SU-DHL-6 (cell line): Measurements from ENCODE around the gene IL36B.

Source experiments
- H2AFZ ChIP-seq: fragments of 200-600 bp; sonication (generic); 2 replicates; pipeline ENCODE4 v1.6.1; 2014; ENCODE audit warnings: low read depth, mild to moderate bottlenecking, moderate library complexity, mixed read lengths, antibody characterized with exemption, low read length; ENCODE audit not compliant: severe bottlenecking
- H3F3A ChIP-seq: fragments of 200-600 bp; shearing (Covaris generic); 2 replicates; pipeline ENCODE4 v1.6.0; 2016; ENCODE audit warnings: antibody characterized with exemption, mild to moderate bottlenecking; ENCODE audit not compliant: insufficient read depth
- H3K27ac ChIP-seq: fragments of 200-600 bp; sonication (generic); 2 replicates; pipeline ENCODE4 v1.5.1; 2016; ENCODE audit warnings: low read depth, mild to moderate bottlenecking, low read length, moderate library complexity, mixed read lengths
- H3K27me3 ChIP-seq: fragments of 200-600 bp; sonication (generic), shearing (Covaris generic); 2 replicates; pipeline ENCODE4 v1.6.0; 2014; ENCODE audit warnings: mild to moderate bottlenecking, low read length
- H3K36me3 ChIP-seq: fragments of 200-600 bp; sonication (generic); 2 replicates; pipeline ENCODE4 v1.6.1; 2014; ENCODE audit warnings: mild to moderate bottlenecking, low read length, mixed read lengths
- H3K4me2 ChIP-seq: fragments of 300-600, 200-600 bp; shearing (Covaris generic), sonication (generic); 2 replicates; pipeline ENCODE4 v1.6.0; 2014; ENCODE audit warnings: low read length, low read depth, mild to moderate bottlenecking; ENCODE audit not compliant: poor library complexity, severe bottlenecking
- H3K4me3 ChIP-seq: fragments of 200-600 bp; sonication (generic); 2 replicates; pipeline ENCODE4 v1.5.1; 2014; ENCODE audit warnings: antibody characterized with exemption, low read length, mild to moderate bottlenecking, mixed read lengths; ENCODE audit not compliant: insufficient read depth, poor library complexity, severe bottlenecking
- H3K79me2 ChIP-seq: fragments of 200-600 bp; sonication (generic); 2 replicates; pipeline ENCODE4 v1.6.1; 2014; ENCODE audit warnings: mild to moderate bottlenecking, low read length, moderate library complexity; ENCODE audit not compliant: insufficient read depth
- H3K9ac ChIP-seq: fragments of 200-600 bp; sonication (generic); 2 replicates; pipeline ENCODE4 v1.7.0; 2014; ENCODE audit warnings: mild to moderate bottlenecking, low read length
- H3K9me2 ChIP-seq: fragments of 200-600 bp; sonication (generic); replicated peaks from 2 replicates; pipeline ENCODE4 v1.6.1; 2014; ENCODE audit warnings: low read length; ENCODE audit not compliant: insufficient read depth
- H3K9me3 ChIP-seq: fragments of 200-600 bp; sonication (generic); 2 replicates; pipeline ENCODE4 v1.6.1; 2014; ENCODE audit warnings: low read length, mixed read lengths; ENCODE audit not compliant: insufficient read depth
- H4K20me1 ChIP-seq: fragments of 200-600 bp; sonication (generic); 2 replicates; pipeline ENCODE4 v1.6.1; 2014; ENCODE audit warnings: low read depth, mild to moderate bottlenecking, antibody characterized with exemption, low read length, moderate library complexity, mixed read lengths
- CTCF ChIP-seq: fragments of 200-600 bp; sonication (generic); IDR thresholded peaks from one replicate; pipeline ENCODE4 v1.5.1; 2017; ENCODE audit warnings: antibody characterized with exemption, mild to moderate bottlenecking, low read length, moderate library complexity; ENCODE audit not compliant: insufficient read depth, poor library complexity, severe bottlenecking
- EZH2phosphoT487 ChIP-seq: fragments of 200-600 bp; sonication (generic), shearing (Covaris generic); conservative IDR thresholded peaks from 2 replicates; pipeline ENCODE4 v1.6.1; 2018; ENCODE audit warnings: mild to moderate bottlenecking, antibody characterized with exemption, low read length, moderate library complexity, mixed read lengths

Gene IL36B

GRCh38 chr2:113025737-113026136 lies 26.9 kb downstream of the IL36B start:
- Histone ChIP-seq H4K20me1 (no peaks in the 10 kb centered on the region), H3K36me3 (no peaks in the 10 kb centered on the region), H3K9me3 (no peaks in the 10 kb centered on the region), H3K9me2 (no peaks in the 10 kb centered on the region), H3K4me2 (no peak overlapping the region), H3K27me3 (no peaks in the 10 kb centered on the region), H3K9ac (no peak overlapping the region), H3K4me3 (no peak overlapping the region), H3F3A (no peaks in the 10 kb centered on the region), H3K27ac (no peak overlapping the region), H2AFZ (no peak overlapping the region), H3K79me2 (no peaks in the 10 kb centered on the region)
- TF ChIP-seq CTCF: no peak
- no peak for TF ChIP-seq EZH2phosphoT487

- H3K27me3 ChIP-seq: no peaks in the 10 kb centered on the region
- no peak overlapping the region for H2AFZ ChIP-seq
- no peak overlapping the region for H3K4me2 ChIP-seq
Measured at GRCh38 chr2:113024764-113025163, 27.9 kb downstream of the IL36B start.

GRCh38 chr2:113021312-113021711 lies 31.4 kb downstream of the IL36B start:
- Histone ChIP-seq H3K27ac (no peak overlapping the region), H3K27me3 (no peaks in the 10 kb centered on the region), H3K4me3 (no peak overlapping the region), H3K9me2 (no peaks in the 10 kb centered on the region), H3K79me2 (no peaks in the 10 kb centered on the region), H3F3A (no peaks in the 10 kb centered on the region), H4K20me1 (no peaks in the 10 kb centered on the region), H2AFZ (no peak overlapping the region), H3K4me2 (no peak overlapping the region), H3K36me3 (no peaks in the 10 kb centered on the region), H3K9ac (no peak overlapping the region), H3K9me3 (no peaks in the 10 kb centered on the region)
- no peak for TF ChIP-seq CTCF
- TF ChIP-seq EZH2phosphoT487: no peak

More at GRCh38 chr2:113024764-113025163, 27.9 kb downstream of the IL36B start:
- Histone ChIP-seq H3K4me3 (no peak overlapping the region), H3F3A (no peaks in the 10 kb centered on the region), H3K27ac (no peak overlapping the region), H3K9me3 (no peaks in the 10 kb centered on the region), H3K36me3 (no peaks in the 10 kb centered on the region), H3K9me2 (no peaks in the 10 kb centered on the region), H3K9ac (no peak overlapping the region), H3K79me2 (no peaks in the 10 kb centered on the region), H4K20me1 (no peaks in the 10 kb centered on the region)
- TF ChIP-seq CTCF (no peak), EZH2phosphoT487 (no peak)
